ENCODE results near the gene GABRG3. TPM values are rescaled to one million over a fixed set of nuclear protein-coding genes. Genes with fewer than 3 reads are reported as not detected.

Gene GABRG3
- total RNA-seq, 1 donor: not detected

DNA sequence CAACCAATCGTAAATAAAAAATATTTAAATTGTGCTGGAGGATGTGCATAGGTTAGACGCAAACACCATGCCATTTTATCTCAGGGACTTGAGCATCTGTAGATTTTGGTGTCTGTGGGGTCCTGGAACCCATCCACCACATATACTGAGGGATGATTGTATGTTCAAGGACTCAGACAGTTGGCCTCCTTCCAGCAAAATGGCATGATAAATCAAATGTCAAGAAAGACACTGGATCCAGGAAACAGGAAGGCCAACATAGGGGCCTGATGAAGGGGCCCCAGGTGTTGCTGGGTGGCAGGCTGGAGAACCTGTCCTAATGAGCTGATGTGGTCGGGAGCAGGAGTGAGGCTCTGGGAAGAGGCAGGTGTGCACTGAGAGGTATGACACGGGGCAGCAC lies 289.5 kb downstream of the GABRG3 start:
- no peak for DNase-seq (ENCODE audit: low read depth)
- TF ChIP-seq, protein P1, sequence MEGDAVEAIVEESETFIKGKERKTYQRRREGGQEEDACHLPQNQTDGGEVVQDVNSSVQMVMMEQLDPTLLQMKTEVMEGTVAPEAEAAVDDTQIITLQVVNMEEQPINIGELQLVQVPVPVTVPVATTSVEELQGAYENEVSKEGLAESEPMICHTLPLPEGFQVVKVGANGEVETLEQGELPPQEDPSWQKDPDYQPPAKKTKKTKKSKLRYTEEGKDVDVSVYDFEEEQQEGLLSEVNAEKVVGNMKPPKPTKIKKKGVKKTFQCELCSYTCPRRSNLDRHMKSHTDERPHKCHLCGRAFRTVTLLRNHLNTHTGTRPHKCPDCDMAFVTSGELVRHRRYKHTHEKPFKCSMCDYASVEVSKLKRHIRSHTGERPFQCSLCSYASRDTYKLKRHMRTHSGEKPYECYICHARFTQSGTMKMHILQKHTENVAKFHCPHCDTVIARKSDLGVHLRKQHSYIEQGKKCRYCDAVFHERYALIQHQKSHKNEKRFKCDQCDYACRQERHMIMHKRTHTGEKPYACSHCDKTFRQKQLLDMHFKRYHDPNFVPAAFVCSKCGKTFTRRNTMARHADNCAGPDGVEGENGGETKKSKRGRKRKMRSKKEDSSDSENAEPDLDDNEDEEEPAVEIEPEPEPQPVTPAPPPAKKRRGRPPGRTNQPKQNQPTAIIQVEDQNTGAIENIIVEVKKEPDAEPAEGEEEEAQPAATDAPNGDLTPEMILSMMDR (IDR thresholded peaks at IDR 0.05; ENCODE audit: insufficient read depth, low read depth, low read length): no peak
- H3K4me3 ChIP-seq (ENCODE audit: low read depth, low read length): no peak overlapping the region

DNA sequence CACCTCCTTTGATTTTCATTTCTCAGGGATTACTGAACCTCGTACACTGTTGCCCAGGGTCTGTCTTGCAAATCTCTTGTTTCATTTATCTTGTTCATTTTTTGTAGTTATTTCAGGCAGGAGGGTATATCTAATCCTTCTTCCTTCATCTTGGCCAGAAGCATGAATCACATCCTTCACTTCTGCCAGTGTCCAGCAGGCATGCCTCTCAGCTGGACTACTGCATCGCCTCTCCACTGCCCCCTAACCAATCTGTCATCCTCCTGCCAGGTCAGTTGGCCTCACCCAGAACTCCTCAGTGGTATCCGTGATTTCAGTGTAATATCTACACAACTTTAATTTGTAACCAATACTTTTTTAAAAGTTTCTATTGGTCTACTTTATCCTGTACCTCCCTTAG lies 297.9 kb downstream of the GABRG3 start:
- DNase-seq (ENCODE audit: low read depth): no peak
- TF ChIP-seq, protein P1 (IDR thresholded peaks at IDR 0.05; ENCODE audit: insufficient read depth, low read depth, low read length): no peak
- no peak overlapping the region for H3K4me3 ChIP-seq (ENCODE audit: low read depth, low read length)

DNA sequence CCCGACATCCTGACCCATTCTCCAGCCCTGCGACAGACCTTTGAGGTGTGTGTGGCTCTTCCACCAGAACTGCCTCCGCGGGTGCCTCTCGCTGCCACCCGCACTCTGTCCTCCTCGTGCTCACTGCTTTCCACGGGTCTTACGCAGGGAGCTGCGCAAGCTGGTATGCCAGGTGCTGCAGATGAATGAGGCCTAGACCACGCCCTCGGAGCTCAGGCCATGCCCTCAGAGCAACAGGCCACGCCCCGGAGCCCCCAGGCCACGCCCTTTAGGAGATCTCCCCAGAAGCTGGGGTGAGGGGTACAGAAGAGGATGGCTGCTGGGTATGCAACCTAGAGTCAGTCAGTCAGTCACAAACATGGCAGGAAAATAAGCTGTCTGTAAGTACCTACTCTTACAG lies 300.3 kb downstream of the GABRG3 start:
- DNase-seq (ENCODE audit: low read depth): no peak
- TF ChIP-seq, protein P1 (IDR thresholded peaks at IDR 0.05; ENCODE audit: insufficient read depth, low read depth, low read length): no peak
- no peak overlapping the region for H3K4me3 ChIP-seq (ENCODE audit: low read depth, low read length)

DNA sequence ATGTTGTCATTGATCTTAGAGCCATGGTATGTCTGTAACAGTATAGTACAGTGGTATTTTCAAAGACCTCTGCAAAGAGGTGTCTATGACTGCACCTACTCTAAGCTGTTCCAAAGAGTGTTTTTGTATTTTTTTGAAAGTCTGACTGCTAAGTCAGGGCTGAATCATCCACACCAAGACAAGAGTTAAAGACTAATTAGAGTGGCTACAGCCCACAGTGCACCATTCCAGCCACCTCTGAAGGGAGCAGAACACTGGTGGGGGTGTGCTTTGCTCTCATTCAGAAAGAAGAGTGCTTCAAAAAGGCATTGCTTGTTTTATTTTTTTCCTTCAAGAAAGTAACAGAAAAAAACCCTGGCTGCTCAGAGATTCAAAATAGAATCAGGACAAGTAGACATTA lies 301.4 kb downstream of the GABRG3 start:
- no peak for DNase-seq (ENCODE audit: low read depth)

DNA sequence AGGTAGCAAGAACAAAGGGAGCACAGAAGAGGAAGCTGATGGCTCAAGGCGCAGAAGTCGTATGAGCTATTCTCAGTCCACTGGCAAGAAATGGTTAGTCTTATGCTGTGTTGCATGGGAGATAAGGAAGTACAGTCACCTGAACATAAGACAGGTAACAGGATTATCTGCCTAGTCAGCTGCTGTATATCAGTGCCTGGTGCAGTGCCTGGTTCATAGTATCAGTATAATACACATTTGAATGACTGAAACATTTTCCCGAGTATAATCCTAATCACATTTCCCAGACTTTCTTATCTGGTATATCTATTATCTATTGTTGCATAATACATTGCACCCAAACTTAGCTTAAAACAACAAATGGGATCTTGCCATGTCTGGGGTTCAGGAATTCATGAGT lies 302.5 kb downstream of the GABRG3 start:
- no peak overlapping the region for H3K4me3 ChIP-seq (ENCODE audit: low read depth, low read length)
- no peak for DNase-seq (ENCODE audit: low read depth)
- TF ChIP-seq, protein P1 (IDR thresholded peaks at IDR 0.05; ENCODE audit: insufficient read depth, low read depth, low read length): no peak

More for the DNA sequence above, 301.4 kb downstream of the GABRG3 start:
- TF ChIP-seq, protein P1 (IDR thresholded peaks at IDR 0.05; ENCODE audit: insufficient read depth, low read depth, low read length): no peak
- H3K4me3 ChIP-seq (ENCODE audit: low read depth, low read length): no peak overlapping the region

DNA sequence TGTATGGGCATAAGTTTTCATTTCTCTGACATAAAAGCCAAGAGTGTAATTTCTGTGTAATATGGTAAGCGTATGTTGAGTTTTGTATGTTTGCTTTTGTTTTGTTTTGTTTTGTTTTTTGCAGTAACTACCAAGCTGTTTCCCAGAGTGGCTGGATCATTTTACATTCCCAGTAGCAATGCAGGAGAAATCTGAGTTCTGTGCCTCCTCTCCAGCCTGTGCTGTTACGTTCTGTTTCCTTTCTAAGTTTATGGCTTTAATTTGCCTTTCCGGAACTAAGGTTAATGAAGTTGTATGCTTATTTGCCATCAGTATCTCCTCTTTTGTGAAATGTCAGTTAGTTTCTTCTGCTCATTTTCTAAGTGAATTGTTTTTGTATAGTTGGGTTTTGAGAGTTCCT lies 307.8 kb downstream of the GABRG3 start:
- H3K4me3 ChIP-seq (ENCODE audit: low read depth, low read length): no peak overlapping the region
- TF ChIP-seq, protein P1 (IDR thresholded peaks at IDR 0.05; ENCODE audit: insufficient read depth, low read depth, low read length): no peak
- DNase-seq (ENCODE audit: low read depth): no peak

DNA sequence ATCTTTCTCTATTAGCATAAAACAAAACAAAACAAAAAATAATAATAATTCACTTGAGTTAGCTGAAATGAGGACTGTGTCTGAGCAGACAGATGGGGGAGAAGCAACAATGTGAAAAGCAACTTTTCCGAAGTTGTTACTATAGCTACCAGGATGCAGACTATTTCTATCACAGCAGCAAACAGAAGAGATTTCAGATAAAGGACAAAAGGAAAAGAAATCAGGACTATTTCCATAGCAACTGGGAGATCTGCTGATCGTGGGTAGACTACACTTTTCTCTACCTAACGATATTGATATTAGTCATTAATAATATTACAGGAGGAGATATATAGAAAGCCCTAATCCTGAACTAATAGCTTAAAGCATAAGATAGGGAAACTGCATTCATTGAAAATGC lies 321.7 kb downstream of the GABRG3 start:
- TF ChIP-seq, protein P1 (IDR thresholded peaks at IDR 0.05; ENCODE audit: insufficient read depth, low read depth, low read length): no peak
- no peak overlapping the region for H3K4me3 ChIP-seq (ENCODE audit: low read depth, low read length)
- no peak for DNase-seq (ENCODE audit: low read depth)
